M059J (cell line): ENCODE data around the gene SLC1A1. TPM values are rescaled to one million over a fixed set of nuclear protein-coding genes. Genes with fewer than 3 reads are reported as not detected.
"Not testable (repeated sequence)": the region's sequence is repeated elsewhere in the genome, so short reads cannot be mapped to it uniquely, and the experiment has no call there.

Experiments used
- DNase-seq: peaks from one replicate; pipeline ENCODE4 v3.0.0-alpha.2; 2012; ENCODE audit warnings: low read depth
- total RNA-seq: library from RNA; depleted of rRNA; stranded (reverse); fragments of >200 nt; shearing (Covaris generic); gene quantifications from 2 replicates; pipeline ENCODE4 v1.2.3, GENCODE V29; 2014

Gene SLC1A1
- total RNA-seq, 1 experiment from 2014 or later, result 20.6 TPM

DNA sequence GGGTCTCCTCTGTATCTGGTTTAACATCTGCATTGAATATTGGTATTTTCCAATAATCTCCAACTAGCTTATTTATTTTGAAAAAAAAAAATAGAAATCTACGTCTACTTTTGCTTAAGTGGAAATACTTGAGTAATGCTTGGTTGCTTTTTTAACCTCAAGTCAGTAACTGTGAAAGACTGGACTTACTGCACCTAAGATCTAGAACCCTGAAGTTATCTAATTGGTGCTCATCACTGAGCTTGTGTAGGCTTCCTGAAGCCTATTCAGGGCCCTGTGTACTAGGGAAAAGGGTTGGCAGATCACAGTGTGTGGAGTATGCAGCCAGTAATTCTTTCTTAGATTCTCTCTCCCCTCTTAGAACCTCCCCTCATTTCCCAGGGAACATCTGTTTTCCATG, 16.2 kb downstream of the SLC1A1 start:
- DNase-seq, result no peak

DNA sequence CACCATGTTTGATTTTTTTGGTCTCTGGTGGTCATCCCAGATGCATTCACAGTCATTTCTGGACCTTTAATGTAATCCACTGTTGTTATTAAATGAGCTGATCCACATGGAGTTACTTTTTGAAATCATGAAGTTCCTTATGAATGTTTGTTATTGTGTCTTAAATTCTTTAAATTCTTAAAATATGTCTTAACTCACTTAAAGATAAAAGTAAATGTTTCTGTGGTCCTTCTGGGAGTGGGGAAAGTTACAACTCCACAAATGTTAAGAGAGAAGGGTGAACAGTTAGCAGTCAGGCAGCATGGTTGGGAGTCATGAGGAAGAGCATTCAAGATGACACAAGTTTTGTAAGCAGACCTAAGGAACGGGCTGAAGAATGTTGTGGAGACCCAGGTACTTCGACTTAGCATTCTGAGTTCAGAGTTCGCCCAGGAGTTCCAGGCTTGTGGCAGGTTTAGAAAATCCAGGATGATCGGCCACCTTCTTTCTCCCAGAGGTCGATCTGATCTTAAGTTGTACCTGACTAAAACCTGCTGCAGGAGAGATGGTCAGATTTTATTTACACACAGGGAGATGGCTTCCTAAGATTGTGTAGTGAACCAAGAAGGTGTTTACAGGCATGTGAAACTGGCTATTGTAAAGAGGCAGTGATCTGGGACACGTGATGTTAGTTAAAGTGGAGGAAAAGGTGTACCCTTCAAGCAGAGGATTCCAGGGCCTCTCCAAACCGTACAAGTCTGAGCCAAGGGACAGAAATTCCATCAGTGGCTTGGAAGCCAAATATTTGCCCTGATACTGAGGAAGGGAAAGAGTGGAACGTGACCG, 17.2 kb downstream of the SLC1A1 start:
- DNase-seq, result no peak

DNA sequence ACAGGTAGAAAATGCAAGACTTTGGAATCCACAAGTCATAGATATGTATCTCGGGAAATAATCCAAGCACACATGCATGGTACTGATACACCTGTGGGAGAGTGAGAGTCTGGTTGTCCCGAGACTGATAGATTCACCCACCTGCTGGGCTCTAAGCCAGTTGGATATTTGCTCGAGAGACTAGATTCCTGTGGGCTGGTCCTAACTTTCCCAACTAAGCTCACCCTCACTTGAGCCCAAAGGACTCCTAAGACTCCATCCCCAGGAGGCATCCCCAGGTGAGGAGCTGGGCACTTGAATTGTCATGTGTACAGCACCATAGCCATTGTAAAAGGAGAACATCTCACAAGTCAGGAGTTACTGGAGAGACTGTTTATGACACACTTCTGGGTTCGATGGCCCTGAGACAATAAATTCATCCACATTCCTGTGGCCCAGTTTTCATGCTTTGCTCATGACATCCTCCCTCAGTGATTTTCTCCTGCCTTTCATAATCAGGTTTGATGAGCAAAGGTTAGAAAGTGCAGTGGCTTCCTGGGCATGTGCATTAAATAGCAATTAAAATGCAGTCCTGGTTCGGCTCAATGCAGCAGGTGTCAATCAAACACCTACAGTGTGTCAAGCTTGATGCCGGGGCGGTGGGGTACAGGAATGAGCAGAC, 18.1 kb downstream of the SLC1A1 start:
- peak; percentile 93 for DNase-seq

DNA sequence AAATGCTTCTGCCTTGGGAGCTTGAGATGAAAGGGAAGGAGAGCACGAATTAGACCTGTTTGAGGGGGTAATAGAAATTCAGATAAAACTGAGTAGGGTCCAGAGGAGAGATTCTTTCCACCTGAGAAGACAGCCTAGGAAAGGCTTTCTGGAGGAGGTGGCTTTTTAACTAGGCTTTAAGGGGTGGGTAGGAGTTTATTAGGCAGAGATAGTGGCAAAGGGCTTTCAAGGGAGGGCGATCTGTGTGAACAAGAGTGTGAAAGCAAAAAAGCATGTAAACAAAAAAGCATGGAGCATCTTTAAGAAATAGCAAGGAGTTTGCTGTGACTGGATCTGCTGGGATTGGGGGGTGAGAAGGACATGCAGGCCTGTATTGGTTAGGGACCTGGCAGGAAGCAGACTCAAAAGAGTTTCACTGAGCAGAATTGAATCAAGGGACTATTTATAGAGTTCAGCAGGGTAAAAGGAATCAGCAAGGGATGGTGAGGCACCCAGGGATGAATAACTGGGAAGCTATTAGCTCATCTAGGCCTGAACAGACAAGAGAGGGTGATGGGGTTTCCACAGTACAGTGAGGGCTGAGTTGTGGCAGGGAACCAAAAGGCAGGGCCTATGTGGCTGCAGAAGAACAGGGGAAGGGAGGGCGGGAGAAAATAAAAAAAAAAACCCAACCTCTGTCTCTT, 18.8 kb downstream of the SLC1A1 start:
- peak; percentile 89 for DNase-seq

DNA sequence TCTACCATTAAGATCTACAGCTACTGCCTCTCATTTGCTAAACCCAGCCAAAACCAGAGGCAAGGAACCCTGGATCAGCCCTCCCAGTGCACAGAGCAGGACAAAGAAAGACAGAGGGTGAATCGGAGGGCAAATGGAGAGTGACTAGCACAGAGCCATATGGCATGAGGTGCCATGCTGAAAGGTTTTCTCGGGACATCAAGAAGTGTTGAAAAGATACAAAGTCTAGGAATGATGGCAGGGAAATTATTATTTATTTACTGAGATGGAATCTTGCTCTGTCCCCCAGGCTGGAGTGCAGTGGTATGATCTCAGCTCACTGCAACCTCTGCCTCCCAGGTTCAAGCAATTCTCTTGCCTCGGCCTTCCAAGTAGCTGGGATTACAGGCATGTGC, 19.3 kb downstream of the SLC1A1 start:
- DNase-seq, result no peak

DNA sequence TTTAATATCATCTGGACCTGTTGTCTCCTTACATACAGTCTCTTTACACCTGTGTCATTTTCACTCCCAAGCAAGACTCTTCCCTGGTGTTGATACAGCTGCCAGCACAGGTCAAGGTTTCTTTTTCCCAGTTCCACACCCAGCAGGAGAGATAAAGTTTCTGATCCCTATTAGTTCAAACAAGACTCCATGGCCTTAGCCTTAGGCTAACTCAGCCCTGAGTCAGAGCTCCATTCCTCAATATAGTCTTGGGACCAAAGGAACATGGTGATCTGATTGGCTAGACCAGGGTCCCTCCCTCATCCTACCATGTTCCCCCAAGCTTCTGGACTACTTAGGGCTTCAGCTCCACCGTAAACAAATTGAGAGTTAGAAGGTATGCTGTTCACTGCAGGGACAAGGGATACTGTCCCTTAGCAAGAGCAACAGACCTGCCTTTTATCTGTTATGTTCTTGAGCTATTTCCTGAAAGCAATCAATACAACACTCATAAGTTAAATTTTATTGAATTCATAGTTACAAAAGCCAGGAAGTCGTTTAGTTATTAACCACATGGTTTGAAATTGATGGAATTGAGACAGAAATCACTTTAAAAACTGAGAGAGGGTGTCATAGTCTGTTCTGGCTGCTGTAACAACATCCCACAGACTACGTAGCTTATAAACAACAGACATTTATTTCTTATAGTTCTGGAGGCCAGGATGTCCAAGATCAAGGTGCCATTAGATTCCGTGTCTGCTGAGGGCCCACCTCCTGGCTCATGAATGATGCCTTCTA, 20.5 kb downstream of the SLC1A1 start:
- peak; percentile 66 for DNase-seq

DNA sequence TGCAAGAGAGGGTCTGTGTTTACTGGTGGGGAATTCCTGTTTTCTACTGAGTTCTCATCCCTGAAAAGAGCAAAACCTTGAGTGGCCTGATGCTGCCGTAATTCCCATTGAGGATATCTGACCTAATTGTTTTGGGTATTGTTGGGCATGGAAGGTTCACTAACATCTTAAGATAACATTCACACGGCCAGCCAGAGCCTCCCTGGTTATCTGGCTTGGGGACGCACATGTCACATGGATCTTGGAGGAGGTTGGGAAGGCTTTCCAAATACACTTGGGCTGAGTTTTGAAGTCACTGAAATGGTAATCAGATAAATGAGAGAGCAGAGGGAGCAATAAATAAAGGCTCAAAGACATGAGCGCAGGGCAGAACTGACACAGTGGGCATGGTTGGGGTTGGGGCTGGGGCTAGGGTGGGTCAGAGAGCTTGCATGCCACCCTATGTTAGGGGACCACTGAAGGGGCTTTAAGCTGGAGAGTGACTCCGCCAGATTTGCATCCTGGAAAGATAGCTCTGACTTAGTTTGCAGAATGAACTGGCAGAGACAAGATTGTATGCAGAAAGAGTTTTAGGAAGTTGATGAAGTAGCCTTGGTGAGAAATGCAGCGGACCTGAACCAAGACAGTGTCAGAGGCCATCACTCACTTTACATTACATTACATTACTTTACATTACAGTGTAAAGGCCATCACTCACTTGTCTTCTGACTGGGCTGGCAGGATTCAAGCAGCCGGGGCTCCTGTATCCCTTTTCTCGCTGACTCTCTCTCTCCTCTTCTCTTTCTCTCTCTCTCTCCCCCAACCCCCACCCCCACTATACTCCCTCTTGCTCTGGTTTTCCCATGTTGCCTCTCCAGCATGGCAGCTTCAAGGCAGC, 24.2 kb downstream of the SLC1A1 start:
- no peak for DNase-seq

DNA sequence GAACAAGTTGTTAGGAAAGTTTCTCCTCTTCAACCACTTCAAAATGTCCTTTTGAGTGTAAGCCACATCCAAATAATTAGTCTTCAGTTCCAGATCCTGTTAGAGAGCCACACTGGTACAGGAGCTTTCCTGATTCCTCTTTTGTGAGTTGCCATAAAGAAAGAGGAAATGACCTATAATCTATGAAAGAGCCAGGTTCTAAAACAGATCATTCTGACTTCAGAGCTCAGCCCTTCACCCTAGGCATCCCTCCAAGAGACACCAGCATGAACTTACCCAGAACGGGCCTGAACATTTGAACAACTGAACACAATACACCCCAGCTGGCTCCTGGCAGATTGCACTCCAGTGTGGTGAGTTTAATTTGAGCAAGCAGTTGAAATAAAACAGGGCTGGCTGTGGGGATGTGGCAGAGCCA, 25.7 kb downstream of the SLC1A1 start:
- DNase-seq, result peak; percentile 45

DNA sequence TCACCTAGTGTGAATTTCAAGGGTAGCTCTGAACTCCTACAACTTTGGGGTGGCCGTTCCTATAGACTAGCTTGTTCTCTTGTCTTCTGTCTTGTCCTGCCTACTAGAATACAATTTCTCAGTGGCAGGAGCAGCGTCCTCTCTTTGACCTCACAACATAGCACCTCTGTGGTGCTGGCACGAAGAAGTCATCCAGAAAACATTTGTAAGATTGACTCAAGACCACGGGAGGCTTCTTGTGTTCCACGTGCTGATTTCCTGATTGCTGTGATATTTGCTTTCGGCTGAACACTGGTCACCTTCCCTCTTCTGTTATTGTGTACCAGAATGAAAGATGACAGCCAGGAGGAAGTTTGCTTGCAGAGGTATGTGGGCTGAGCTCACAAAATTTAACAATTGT, 27.0 kb downstream of the SLC1A1 start:
- DNase-seq, result peak; percentile 83

DNA sequence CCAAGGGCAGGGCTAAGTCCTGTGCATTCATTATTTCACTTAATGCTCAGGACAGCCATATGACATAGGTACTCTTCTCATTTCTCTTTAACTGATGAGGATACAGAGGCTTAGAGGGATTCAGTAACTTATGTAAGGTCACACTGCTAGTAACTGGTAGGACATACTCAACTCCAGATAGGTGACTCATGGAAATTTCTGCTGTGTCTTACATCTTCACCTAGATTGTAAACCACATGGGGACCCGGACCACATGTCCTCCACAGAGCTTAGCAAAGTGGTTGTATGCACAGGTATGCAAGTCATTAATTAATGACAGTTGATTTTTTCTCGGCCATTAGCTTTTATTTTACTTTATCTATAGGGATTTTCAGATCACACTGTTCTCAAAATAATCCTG, 29.3 kb downstream of the SLC1A1 start:
- peak; percentile 60 for DNase-seq

DNA sequence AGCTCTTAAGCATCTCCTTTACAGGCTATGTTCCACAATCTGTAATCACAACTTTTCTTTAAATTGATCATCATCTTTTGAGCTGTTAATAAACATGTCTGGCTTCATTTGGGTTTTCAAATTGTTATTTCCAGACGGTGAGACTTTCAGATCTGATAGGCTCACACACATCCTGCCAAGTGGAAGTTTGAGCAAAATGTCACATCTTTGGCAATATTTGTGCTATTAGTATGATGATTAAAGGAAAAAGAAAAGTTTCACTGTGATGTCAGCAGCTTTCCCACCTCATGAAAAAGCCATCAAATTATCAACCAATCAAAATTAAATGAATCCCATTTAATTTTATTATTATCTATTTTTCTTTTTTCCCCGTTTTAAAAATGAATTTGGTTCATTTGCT, 29.8 kb downstream of the SLC1A1 start:
- DNase-seq, result no peak

DNA sequence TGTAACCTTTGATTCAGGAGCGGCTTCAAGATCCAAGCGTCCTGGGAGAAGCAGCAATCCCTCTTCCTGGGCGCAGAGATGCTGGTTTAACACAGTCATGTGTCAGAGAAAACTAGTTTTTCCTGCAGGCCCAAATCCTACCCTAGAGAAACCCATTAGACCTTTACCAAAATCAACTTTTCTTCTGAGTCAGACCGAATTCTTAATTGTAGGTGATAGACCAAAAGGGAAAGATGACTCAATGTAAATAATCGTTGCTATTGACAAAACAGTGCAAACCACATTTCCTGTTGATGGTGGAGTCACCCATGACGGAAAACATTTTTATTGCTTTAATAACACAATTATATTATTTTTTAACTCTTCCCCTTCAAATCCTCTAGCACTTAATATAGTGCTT, 40.1 kb downstream of the SLC1A1 start:
- DNase-seq, result peak; percentile 90

DNA sequence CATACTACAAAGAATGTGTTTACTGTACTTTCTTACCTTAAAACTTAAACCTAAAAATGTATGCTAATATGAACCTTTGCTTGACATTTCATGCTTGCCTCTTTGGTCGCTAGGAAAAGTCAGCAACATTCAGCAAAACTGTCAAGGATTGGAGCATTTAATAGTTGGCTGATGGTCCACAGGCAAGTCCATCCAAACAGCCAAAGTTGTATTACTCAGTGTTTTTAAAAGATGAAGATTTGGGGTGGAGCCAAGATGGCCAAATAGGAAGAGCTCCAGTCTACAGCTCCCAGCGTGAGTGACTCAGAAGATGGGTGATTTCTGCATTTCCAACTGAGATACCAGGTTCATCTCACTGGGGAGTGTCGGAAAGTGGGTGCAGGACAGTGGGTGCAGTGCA, 40.6 kb downstream of the SLC1A1 start:
- peak; percentile 93 for DNase-seq

DNA sequence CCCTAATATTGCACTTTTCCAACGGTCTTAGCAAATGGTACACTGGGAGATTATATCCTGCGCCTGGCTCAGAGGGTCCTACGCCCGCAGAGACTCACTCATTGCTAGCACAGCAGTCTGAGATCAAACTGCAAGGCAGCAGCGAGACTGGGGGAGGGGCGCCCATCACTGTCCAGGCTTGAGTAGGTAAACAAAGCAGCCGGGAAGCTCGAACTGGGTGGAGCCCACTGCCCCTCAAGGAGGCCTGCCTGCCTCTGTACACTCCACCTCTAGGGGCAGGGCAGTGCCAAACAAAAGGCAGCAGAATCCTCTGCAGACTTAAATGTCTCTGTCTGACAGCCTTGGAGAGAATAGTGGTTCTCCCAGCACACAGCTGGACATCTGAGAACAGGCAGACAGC, 41.1 kb downstream of the SLC1A1 start:
- DNase-seq, result not testable (repeated sequence)

DNA sequence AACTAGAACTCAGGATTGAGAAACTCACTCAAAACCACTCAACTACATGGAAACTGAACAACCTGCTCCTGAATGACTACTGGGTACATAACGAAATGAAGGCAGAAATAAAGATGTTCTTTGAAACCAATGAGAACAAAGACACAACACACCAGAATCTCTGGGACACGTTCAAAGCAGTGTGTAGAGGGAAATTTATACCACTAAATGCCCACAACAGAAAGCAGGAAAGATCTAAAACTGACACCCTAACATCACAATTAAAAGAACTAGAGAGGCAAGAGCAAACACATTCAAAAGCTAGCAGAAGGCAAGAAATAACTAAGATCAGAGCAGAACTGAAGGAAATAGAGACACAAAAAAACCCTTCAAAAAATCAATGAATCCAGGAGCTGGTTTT, 43.6 kb downstream of the SLC1A1 start:
- DNase-seq, result not testable (repeated sequence)

DNA sequence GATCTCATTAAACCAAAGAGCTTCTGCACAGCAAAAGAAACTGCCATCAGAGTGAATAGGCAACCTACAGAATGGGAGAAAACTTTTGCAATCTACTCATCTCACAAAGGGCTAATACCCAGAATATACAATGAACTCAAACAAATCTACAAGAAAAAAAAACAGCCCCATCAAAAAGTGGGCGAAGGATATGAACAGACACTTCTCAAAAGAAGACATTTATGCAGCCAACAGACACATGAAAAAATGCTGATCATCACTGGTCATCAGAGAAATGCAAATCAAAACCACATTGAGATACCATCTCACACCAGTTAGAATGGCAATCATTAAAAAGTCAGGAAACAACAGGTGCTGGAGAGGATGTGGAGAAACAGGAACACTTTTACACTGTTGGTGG, 45.9 kb downstream of the SLC1A1 start:
- DNase-seq, result not testable (repeated sequence)

DNA sequence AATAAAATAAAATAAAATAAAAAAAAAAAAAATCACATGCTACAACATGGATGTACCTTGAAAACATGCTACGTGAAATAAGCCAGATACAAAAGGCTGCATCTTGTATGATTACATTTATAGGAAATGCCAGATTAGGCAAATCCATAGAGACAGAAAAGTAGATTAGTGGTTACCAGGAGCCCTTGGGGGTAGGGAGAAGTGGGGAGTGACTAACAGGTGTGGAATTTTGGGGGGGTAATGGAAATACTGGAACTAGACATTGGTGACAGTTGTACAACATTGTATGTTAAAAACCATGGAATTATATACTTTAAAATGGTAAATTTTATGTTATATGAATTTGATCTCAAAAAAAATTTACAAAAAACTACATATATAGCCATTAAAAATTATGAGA, 47.3 kb downstream of the SLC1A1 start:
- peak; percentile 58 for DNase-seq

DNA sequence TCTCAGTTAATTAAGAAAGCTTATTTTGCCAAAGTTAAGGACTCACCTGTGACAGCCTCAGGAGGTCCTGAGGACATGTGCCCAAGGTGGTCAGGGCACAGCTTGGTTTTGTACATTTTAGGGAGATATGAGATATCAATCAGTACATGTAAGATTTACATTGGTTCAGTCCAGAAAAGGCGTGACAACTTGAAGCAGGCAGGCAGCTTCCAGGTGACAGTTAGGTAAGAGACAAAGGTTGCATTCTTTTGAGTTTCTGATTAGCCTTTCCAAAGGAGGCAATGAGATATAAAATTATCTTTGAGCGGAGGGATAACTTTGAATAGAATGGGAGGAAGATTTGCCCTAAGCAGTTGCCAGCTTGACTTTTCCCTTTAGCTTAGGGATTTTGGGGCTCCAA, 47.8 kb downstream of the SLC1A1 start:
- DNase-seq, result no peak

DNA sequence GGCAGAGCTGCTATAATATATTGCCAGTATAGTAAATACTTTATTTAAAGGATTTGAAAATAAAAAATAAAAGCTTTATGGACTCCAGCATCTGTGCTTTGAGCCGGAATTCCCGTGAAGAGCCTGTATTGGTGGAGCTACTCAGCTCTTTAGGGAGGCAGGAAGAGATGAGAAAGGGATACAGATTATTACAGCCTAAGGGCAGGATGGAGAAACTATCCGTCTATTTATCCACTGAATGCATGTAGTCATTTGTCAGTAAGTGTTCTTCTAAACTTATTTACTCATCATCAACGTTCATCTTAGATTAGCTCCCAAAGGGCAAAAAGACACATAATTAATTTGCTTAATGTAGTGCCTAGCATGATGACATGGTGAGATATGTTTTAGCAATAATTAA, 48.4 kb downstream of the SLC1A1 start:
- peak; percentile 37 for DNase-seq

DNA sequence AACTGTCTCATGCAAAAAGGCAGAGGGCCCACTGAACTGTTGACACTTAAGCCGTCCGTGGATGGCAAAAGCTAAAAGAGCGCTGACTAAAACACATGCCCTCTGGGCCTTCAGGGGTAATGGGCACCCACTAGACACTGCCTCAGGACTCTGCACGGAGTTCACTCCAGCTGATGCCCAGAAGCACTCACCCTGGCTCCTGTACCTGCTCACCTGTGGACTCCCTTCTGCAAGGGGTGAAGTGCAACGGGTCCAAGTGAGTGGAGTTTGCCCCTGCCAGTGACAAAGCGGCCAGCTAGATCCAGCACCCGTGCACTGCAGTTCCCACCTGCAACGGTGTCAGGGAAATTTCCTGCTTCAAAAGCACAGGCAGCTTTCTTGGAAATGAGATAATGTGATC, 50.2 kb downstream of the SLC1A1 start:
- DNase-seq, result no peak

DNA sequence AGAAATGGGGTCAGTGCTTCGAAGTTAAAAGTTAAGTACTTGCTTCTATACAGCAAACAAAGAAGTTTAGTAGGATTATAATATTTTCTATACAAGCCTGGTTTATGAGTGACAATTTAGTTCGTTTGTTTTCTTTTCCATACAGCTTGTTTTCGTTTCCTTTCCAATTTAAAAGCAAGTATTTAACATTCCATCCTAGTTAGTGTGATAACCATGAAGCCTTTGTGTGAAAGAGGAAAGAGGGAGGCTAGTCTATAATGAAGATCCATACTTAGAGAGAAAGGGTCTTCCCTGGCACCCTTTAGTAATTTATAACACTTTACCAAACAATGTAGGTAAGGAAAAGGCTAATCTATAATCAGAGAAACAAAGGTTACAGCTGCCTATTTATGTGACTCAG, 51.0 kb downstream of the SLC1A1 start:
- DNase-seq, result no peak
